DND-41 (cell line): ENCODE results near the gene DCLK1.
"Not testable (repeated sequence)": the region's sequence is repeated elsewhere in the genome, so short reads cannot be mapped to it uniquely, and the experiment has no call there.

Source experiments
- ATAC-seq: fragments of 200-7000 bp; cut with Tn5 transposase; 3 replicates; pipeline ENCODE4 v1.9.1; 2021; ENCODE audit warnings: low read depth; ENCODE audit not compliant: insufficient read depth
- DNase-seq: peaks from one replicate; pipeline ENCODE4 v3.0.0-alpha.2; 2020
- H2AFZ ChIP-seq: 2 replicates; pipeline ENCODE4 v1.6.0; 2012; ENCODE audit warnings: low read depth, low read length
- H3K27ac ChIP-seq: 2 replicates; pipeline ENCODE4 v1.5.1; 2012; ENCODE audit warnings: low read length, inconsistent platforms
- H3K27me3 ChIP-seq: fragments of 200-600 bp; sonication (generic); 2 replicates; pipeline ENCODE4 v1.6.0; 2012; ENCODE audit warnings: low read length, mild to moderate bottlenecking, inconsistent platforms; ENCODE audit not compliant: insufficient read depth, poor library complexity
- H3K36me3 ChIP-seq: 2 replicates; pipeline ENCODE4 v1.5.1; 2012; ENCODE audit warnings: low read length, inconsistent platforms; ENCODE audit not compliant: insufficient read depth
- H3K4me1 ChIP-seq: 2 replicates; pipeline ENCODE4 v1.5.1; 2012; ENCODE audit warnings: mild to moderate bottlenecking, low read length; ENCODE audit not compliant: insufficient read depth
- H3K4me2 ChIP-seq: 2 replicates; pipeline ENCODE4 v1.6.0; 2012; ENCODE audit warnings: mild to moderate bottlenecking, moderate library complexity, low read length, inconsistent platforms; ENCODE audit not compliant: insufficient read depth
- H3K4me3 ChIP-seq, 2 experiments: fragments of 200-600 bp in 1 of 2; shearing (Covaris generic) in 1 of 2; 2 replicates each; pipeline ENCODE4 v1.5.1; 2012 to 2016; ENCODE audit warnings: inconsistent platforms in 2 of 2, low read length in 2 of 2, mild to moderate bottlenecking in 2 of 2, low read depth in 1 of 2, moderate library complexity in 1 of 2
- H3K79me2 ChIP-seq: 2 replicates; pipeline ENCODE4 v1.6.0; 2012; ENCODE audit warnings: low read length, inconsistent platforms; ENCODE audit not compliant: insufficient read depth
- H3K9ac ChIP-seq: 2 replicates; pipeline ENCODE4 v1.6.0; 2012; ENCODE audit warnings: low read depth, mild to moderate bottlenecking, inconsistent platforms, low read length, moderate library complexity
- H3K9me3 ChIP-seq: 2 replicates; pipeline ENCODE4 v1.5.1; 2012; ENCODE audit warnings: low read length, moderate library complexity, mild to moderate bottlenecking, inconsistent platforms; ENCODE audit not compliant: insufficient read depth, severe bottlenecking
- H4K20me1 ChIP-seq: 2 replicates; pipeline ENCODE4 v1.6.0; 2012; ENCODE audit warnings: low read length; ENCODE audit not compliant: insufficient read depth
- CTCF ChIP-seq: IDR thresholded peaks from 2 replicates; pipeline ENCODE4 v1.5.1; 2012; ENCODE audit warnings: borderline replicate concordance, low read length, moderate library complexity, mild to moderate bottlenecking; ENCODE audit not compliant: poor library complexity, severe bottlenecking; ENCODE audit errors: extremely low read depth
- EZH2 ChIP-seq: IDR thresholded peaks from 3 replicates; pipeline ENCODE4 v1.6.1; 2012; ENCODE audit warnings: borderline replicate concordance, low read depth, mild to moderate bottlenecking, moderate library complexity, low read length, inconsistent platforms; ENCODE audit not compliant: severe bottlenecking

Gene DCLK1

DNA sequence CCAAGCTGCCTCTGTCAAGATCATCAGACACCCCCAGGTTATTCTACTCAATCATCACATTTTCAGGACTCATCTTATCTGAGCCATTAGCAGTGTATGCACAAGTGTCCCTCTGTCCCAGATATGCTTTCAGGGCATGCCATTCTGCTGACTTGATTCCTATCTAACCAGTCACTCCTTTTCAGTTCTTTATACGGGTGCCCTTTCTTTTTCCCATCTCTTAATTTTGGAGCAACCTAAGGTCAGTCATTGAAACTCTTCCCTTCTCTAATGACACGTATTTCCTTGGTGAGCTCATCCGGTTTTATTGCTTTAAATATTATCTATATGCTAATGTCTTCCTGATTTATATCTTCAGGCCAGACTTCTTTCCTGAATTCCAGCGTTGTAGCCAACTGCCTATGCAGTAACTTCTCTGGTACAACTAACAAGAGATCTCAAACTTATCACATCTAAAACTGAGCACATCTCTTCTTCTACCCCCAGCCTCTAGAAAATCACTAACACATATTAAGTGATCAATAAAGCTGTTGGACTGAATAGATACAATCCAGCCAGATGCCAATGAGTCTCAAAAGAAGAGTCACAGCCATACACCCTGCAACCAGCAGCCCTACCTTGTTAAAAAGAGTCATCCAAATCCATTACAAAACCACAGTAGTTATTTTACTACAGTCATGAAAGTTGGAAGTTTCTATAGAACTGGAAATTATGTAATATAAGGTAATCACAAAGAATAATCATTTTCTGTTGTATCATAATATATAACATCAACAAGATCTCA, 58.8 kb downstream of the DCLK1 start:
- H3K4me1 ChIP-seq = no peaks in the 10 kb centered on the region
- no peaks in the 10 kb centered on the region for H3K79me2 ChIP-seq
- no peak overlapping the region for H3K27ac ChIP-seq
- H4K20me1 ChIP-seq = no peaks in the 10 kb centered on the region
- no peaks in the 10 kb centered on the region for H3K36me3 ChIP-seq
- DNase-seq = no peak
- H3K4me2 ChIP-seq = no peak overlapping the region
- TF ChIP-seq CTCF = no peak
- no peak for TF ChIP-seq EZH2
- ATAC-seq = no peak
- no peak overlapping the region for H3K4me3 ChIP-seq
- H3K9me3 ChIP-seq = no peaks in the 10 kb centered on the region
- no peak overlapping the region for H2AFZ ChIP-seq
- H3K9ac ChIP-seq = no peak overlapping the region
- H3K27me3 ChIP-seq = no peaks in the 10 kb centered on the region

DNA sequence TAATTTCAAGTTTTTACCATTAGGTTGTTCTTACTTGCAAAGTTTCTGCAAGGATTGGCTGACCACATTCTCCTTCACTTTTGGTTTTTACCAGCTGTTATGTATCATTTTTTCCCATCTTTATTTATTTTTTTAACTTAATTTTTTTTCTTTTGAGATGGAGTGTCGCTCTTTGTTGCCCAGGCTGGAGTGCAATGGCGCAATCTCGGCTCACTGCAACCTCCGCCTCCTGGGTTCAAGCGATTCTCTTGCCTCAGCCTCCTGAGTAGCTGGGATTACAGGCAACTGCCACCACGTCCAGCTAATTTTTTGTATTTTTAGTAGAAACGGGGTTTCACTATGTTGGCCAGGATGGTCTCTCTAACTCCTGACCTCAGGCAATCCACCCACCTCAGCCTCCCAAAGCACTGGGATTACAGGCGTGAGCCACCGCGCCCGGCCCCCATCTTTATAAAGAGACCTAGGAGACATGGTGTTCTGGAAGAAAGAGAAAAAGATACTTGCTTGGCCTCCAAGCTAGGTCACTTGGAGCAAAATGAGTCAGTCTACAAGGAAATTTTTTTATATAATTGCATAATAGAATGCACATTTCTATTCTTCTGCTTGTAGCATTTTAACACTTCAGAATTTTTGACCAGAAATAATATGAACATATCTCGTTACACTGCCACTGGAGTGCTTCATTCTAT, 60.5 kb downstream of the DCLK1 start:
- H3K9me3 ChIP-seq, H2AFZ ChIP-seq, ATAC-seq, H3K27me3 ChIP-seq, H3K4me1 ChIP-seq, H3K4me2 ChIP-seq, H3K36me3 ChIP-seq, H3K27ac ChIP-seq, H3K4me3 ChIP-seq, H4K20me1 ChIP-seq, H3K79me2 ChIP-seq, H3K9ac ChIP-seq, DNase-seq: not testable (repeated sequence)

DNA sequence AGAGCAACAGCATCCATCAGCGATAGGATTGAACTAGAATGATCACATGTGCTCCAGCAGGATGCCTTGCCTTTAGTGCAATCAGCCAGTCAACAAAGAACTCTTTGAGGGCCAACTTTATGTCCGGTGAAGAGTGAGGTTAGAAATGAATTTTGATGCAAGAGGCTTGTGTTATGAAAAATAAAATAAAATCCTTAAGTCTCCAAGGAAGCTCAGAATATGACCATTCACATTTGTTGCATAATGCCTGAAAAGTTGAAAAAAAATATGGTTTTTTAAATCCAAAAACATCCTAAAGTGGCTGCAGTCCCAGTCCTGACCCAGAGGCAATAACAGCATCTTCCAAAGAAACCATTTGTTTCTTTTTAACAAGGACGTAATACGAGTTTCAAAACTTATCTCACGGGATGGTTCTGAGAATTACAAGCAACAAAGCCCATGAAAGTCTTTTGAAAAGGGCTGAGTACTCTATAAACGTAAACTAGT, 61.3 kb downstream of the DCLK1 start:
- DNase-seq = no peak
- ATAC-seq = no peak
- Histone ChIP-seq H3K79me2 (no peaks in the 10 kb centered on the region), H3K4me2 (no peak overlapping the region), H4K20me1 (no peaks in the 10 kb centered on the region), H3K27me3 (no peaks in the 10 kb centered on the region), H3K27ac (no peak overlapping the region), H3K36me3 (no peaks in the 10 kb centered on the region), H3K4me3 (no peak overlapping the region), H3K9me3 (no peaks in the 10 kb centered on the region), H3K4me1 (no peaks in the 10 kb centered on the region), H3K9ac (no peak overlapping the region), H2AFZ (no peak overlapping the region)
- TF ChIP-seq CTCF (no peak), EZH2 (no peak)

- TF ChIP-seq CTCF (no peak), EZH2 (no peak)
- no peak overlapping the region for H3K4me3 ChIP-seq
- no peaks in the 10 kb centered on the region for H3K79me2 ChIP-seq
- no peaks in the 10 kb centered on the region for H3K4me1 ChIP-seq
- no peak overlapping the region for H3K4me2 ChIP-seq
- no peak for ATAC-seq
- H3K27ac ChIP-seq = no peak overlapping the region
- H3K36me3 ChIP-seq = no peaks in the 10 kb centered on the region
- no peaks in the 10 kb centered on the region for H3K9me3 ChIP-seq
- no peak overlapping the region for H3K9ac ChIP-seq
- no peak overlapping the region for H2AFZ ChIP-seq
- no peaks in the 10 kb centered on the region for H3K27me3 ChIP-seq
- H4K20me1 ChIP-seq = no peaks in the 10 kb centered on the region
- DNase-seq = no peak
Observed at GRCh38 chr13:36068991-36069390, 62.2 kb downstream of the DCLK1 start.
